Cardiac muscle cell (in vitro differentiated cells and primary cell): ENCODE data around the gene LYRM1. TPM values are rescaled to one million over a fixed set of nuclear protein-coding genes. Genes with fewer than 3 reads are reported as not detected.

Experiments used
- DNase-seq, 2 donors: peaks; one replicate each; pipeline versions ENCODE4 v3.0.0 to v3.0.0-alpha.2; 2010 to 2017; ENCODE audit warnings: low read depth in 1 of 2, low spot score in 1 of 2
- H3K27ac ChIP-seq: fragments of 200-600 bp; sonication (generic); 2 replicates; pipeline ENCODE4 v1.5.1; 2016
- H3K27me3 ChIP-seq: fragments of 200-600 bp; sonication (generic); 2 replicates; pipeline ENCODE4 v1.6.0; 2016; ENCODE audit warnings: control low read depth
- H3K36me3 ChIP-seq: fragments of 200-600 bp; sonication (generic); 2 replicates; pipeline ENCODE4 v1.5.1; 2016; ENCODE audit warnings: control low read depth
- H3K4me1 ChIP-seq: fragments of 200-600 bp; sonication (generic); 2 replicates; pipeline ENCODE4 v1.8.1; 2017; ENCODE audit warnings: low read depth, mild to moderate bottlenecking, mixed run types
- H3K4me3 ChIP-seq: fragments of 200-600 bp; sonication (generic); 2 replicates; pipeline ENCODE4 v1.5.1; 2016; ENCODE audit warnings: mild to moderate bottlenecking
- H3K9me3 ChIP-seq: fragments of 200-600 bp; sonication (generic); 2 replicates; pipeline ENCODE4 v1.5.1; 2017; ENCODE audit warnings: low read depth, mild to moderate bottlenecking, control low read depth
- polyA plus RNA-seq: library from polyadenylated mRNA; unstranded; fragments of >200 nt; fragmentation: Nextera tagmentation; extraction: Ambion mirVana; gene quantifications from 2 replicates; pipeline ENCODE4 v1.2.1, GENCODE V29; 2016
- total RNA-seq: library from RNA; depleted of rRNA; stranded (reverse); fragments of >200 nt; gene quantifications from 2 replicates; pipeline ENCODE4 v1.2.3, GENCODE V29; 2016
- TF ChIP-seq, protein P1 (sequence below): IDR thresholded peaks from 2 replicates; pipeline ENCODE4 v1.5.1; 2012; ENCODE audit warnings: low read depth, mild to moderate bottlenecking, low read length

The LYRM1 gene
- total and polyA plus RNA-seq, 2 experiments from 2014 or later = 37.3 to 42.6 TPM

DNA sequence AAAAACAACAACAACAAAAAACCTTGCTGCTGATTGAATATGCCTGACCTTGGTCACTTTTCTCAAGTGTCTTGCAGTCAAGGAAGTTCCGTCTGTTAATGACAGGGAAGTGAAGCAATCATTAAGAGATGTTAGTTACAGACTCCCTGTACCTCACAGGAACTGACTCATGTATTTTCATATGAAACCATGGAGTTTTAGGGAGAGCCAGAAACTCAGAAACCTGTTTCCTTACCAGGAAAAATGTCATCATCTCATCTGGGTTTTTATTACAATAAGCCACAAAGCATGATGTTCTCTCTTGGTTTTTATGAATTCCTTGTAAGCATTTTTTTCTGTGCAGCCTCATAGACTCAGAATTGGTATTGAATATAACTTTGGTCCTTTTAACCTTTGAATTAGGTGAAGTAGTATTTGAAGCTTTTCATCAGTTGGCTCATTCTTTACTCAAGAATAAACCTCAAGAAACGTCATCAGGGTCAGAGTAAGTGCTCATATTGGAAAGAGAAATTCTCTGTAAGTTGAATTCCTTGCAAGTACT is 10.3 kb downstream of the LYRM1 start:
- TF ChIP-seq, protein P1, sequence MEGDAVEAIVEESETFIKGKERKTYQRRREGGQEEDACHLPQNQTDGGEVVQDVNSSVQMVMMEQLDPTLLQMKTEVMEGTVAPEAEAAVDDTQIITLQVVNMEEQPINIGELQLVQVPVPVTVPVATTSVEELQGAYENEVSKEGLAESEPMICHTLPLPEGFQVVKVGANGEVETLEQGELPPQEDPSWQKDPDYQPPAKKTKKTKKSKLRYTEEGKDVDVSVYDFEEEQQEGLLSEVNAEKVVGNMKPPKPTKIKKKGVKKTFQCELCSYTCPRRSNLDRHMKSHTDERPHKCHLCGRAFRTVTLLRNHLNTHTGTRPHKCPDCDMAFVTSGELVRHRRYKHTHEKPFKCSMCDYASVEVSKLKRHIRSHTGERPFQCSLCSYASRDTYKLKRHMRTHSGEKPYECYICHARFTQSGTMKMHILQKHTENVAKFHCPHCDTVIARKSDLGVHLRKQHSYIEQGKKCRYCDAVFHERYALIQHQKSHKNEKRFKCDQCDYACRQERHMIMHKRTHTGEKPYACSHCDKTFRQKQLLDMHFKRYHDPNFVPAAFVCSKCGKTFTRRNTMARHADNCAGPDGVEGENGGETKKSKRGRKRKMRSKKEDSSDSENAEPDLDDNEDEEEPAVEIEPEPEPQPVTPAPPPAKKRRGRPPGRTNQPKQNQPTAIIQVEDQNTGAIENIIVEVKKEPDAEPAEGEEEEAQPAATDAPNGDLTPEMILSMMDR = no peak
- no peak overlapping the region for H3K4me3 ChIP-seq
- DNase-seq = peak in 1 of 2 donors; percentile 90
- H3K9me3 ChIP-seq = no peaks in the 10 kb centered on the region
- no peaks in the 10 kb centered on the region for H3K36me3 ChIP-seq
- no peak overlapping the region for H3K27ac ChIP-seq
- H3K27me3 ChIP-seq = no peaks in the 10 kb centered on the region
- H3K4me1 ChIP-seq = peaks cover 4% of the 10 kb centered on the region

DNA sequence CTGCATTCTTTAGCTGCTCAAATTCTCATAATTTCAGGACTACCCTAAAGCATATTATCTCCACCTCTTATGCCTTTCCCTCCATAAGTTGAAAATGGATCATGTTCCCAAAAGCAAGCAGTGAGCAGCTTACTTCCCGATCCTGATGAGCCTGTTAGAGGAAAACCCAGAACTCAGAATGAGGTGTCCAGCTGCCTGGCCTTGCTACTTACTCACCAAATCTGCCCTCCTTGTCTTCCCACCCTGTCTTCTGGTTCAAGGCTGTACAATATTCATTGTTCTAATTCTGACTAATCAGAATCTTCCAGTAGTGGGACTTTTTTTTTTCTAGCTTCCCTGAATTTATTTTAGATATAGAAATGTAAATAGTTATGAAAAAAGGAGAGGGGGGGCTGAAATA is 10.8 kb downstream of the LYRM1 start:
- Histone ChIP-seq H3K27ac (no peak overlapping the region), H3K4me3 (no peak overlapping the region), H3K36me3 (no peaks in the 10 kb centered on the region), H3K27me3 (no peaks in the 10 kb centered on the region), H3K4me1 (peaks cover 4% of the 10 kb centered on the region), H3K9me3 (no peaks in the 10 kb centered on the region)
- DNase-seq = peak in 1 of 2 donors; percentile 38
- TF ChIP-seq, protein P1 = no peak

DNA sequence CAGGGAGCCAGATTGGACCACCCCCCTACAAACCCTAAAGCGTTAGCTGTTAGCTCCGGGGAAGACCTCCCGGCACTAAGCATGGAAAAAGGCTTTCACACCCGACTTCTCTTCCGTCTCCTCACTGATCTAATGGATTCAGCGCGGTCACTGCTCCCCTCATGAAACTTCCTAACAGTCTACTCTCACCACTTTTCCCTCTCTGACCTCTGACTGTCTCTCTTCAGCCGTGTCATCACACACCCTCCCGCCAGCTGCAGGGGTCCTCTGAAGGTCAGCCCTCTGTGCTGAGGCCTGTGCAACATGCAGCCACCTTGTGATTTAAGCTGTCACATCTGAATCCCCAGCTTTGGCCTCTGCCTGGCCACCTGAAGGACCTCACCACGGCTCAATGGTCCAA is 15.7 kb downstream of the LYRM1 start:
- Histone ChIP-seq H3K36me3 (no peaks in the 10 kb centered on the region), H3K4me3 (no peak overlapping the region), H3K27me3 (no peaks in the 10 kb centered on the region), H3K27ac (peak overlapping the region; percentile 21), H3K9me3 (no peaks in the 10 kb centered on the region), H3K4me1 (peaks cover 11% of the 10 kb centered on the region)
- no peak for DNase-seq
- TF ChIP-seq, protein P1 = no peak

DNA sequence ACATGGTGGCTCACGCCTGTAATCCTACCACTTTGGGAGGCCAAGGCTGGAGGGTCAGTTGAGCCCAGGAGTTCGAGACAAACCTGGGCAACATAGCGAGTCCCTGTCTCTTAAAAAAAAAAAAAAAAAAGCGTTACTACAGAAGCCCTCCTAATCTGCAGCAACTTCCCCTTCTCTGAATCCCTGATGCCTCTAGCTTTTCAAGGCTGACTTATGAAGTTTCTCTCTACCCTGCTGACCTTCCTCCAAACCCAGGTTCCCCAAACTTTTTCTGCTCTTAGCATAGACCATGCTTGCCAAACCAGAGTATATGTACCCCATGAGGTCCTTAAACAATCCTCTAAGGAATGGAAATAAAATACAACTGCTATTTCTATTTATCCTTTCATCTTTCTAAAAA is 16.4 kb downstream of the LYRM1 start:
- Histone ChIP-seq H3K4me1 (peaks cover 11% of the 10 kb centered on the region), H3K27me3 (no peaks in the 10 kb centered on the region), H3K9me3 (no peaks in the 10 kb centered on the region), H3K4me3 (no peak overlapping the region), H3K27ac (no peak overlapping the region), H3K36me3 (no peaks in the 10 kb centered on the region)
- TF ChIP-seq, protein P1 = no peak
- no peak for DNase-seq

DNA sequence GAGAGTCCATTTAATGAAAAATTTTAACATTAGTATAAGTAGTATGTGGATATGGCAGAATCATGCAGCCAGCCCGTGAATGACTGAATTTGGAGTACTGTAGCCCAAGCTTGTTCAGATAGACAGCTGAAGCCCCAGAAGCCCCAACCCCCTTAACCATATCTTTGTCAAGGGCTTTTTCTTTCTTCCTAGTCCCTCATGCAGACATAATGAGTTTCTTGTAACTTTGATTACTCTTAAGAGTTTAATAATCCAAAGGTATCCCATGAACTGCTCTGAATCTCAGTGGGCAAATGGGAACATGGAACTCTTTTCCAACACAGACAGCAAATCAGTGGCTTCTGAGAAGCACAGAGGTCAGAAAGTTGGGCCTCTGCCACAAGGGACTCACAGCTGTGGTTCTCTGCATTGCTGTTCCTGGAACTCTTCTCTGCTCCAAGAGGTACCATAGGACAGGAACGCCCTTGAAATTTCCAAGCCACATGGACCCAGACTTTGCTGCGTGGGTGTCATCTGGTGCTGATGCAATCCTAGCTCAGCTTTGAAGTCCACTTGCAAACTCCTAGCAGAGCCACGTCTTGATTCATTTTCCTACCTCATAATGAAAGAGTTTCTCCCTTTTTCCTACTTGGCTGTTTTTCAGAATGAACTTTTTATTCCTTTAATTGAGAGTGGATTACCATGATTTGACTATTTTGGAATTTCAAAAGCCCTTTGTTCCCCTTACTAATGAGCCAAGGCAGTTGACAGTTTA is 18.1 kb downstream of the LYRM1 start:
- DNase-seq = peak in 1 of 2 donors; percentile 86
- TF ChIP-seq, protein P1 = no peak
- Histone ChIP-seq H3K27ac (no peak overlapping the region), H3K4me3 (no peak overlapping the region), H3K4me1 (peaks cover 7% of the 10 kb centered on the region), H3K27me3 (no peaks in the 10 kb centered on the region), H3K9me3 (no peaks in the 10 kb centered on the region), H3K36me3 (no peaks in the 10 kb centered on the region)
